Measurements from ENCODE around the gene AP2A2. TPM values are rescaled to one million over a fixed set of nuclear protein-coding genes. Genes with fewer than 3 reads are reported as not detected.

AP2A2 gene
- total RNA-seq, 2 donors from 2014 or later: 69.1 to 76.2 TPM

DNA sequence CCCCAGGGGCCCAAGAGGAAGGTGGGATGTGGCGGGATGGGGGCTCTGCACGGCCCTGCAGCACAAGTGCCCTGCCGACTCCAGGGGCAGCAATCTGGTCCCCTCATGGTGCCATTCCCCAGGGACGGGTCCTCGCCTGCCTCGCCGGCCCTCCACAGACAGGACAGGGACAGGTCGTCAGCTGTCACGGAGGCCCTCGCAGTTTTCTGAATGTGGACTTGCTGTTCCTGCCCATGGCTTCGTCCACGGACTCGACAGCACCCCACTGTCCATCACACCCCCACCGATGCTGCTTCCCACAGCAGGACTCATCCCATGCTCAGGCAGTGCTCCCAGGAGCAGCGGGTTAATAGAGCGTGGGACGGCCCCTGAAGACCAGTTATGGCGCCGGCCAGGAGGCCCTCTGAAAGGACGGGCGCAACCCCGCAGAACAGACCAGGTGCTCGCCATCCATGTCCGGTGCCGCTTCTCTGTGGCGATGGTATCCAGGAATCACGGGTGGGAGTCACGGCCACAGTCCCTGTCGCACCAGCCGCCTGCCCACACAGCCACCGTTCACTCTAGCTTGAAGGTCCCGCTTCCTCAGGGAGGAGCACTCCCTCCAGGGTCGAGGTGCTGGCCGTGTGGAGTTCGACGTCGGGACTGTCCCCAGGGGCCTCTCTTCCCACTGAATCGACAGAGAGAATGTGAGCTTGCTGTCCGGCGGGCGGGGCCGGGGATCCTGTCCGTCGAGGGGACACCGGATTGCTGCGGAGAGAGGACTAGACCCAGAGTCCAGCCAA, 130.5 kb downstream of the AP2A2 start:
- ATAC-seq (replicated peaks): no peak
- peaks cover 9% of the 10 kb centered on the region for H3K27me3 Mint-ChIP-seq
- H3K4me1 Mint-ChIP-seq: no peaks in the 10 kb centered on the region

DNA sequence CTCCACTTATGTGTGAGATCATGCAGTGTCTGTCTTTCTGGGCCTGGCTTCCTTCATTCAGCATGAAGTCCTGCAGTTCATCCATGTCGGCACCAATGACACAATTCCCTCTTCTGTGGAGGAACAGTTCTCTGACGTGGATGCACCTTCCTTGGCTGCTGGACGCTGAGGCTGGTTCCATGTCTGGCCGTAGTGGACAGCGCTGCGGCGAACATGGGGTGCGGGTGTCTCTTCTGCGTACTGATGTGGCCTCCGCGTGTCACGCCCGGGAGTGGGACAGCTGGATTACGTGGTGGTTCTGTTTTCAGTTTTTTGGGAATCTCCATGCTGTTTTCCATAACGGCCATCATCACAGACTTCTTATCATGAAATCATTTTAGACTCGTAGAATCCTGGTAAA, 132.1 kb downstream of the AP2A2 start:
- H3K36me3 Mint-ChIP-seq (ENCODE audit: low read depth): no peaks in the 10 kb centered on the region

More for the DNA sequence above, 130.5 kb downstream of the AP2A2 start:
- Mint-ChIP-seq H3K4me3 (no peak overlapping the region), H3K36me3 (ENCODE audit: low read depth) (no peaks in the 10 kb centered on the region), H3K9me3 (no peaks in the 10 kb centered on the region), H3K27ac (no peak overlapping the region)

DNA sequence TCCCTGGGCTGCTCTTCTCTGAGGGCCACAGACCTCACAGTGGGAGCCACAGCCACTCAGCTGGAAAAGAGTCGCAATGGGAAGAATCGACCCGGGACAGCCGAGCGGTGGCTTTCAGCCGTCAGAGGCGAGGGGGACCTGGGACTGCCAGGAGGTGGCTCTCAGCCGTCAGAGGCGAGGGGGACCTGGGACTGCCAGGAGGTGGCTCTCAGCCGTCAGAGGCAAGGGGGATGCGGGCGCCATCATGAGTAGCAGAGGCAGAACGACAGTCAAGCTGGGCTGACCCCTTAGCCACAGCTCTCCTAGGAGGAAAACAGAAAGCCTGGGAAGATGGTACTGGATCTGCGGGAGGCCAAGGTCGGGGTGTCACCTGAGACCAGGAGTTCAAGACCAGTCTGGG, 134.1 kb downstream of the AP2A2 start:
- no peak overlapping the region for H3K27ac Mint-ChIP-seq
- H3K36me3 Mint-ChIP-seq (ENCODE audit: low read depth): no peaks in the 10 kb centered on the region
- peaks cover 5% of the 10 kb centered on the region for H3K9me3 Mint-ChIP-seq
- ATAC-seq (replicated peaks): no peak
- H3K4me3 Mint-ChIP-seq: no peak overlapping the region
- peaks cover 18% of the 10 kb centered on the region for H3K27me3 Mint-ChIP-seq
- H3K4me1 Mint-ChIP-seq: no peaks in the 10 kb centered on the region

More for the DNA sequence above, 132.1 kb downstream of the AP2A2 start:
- Mint-ChIP-seq H3K9me3 (peaks cover 5% of the 10 kb centered on the region), H3K4me3 (no peak overlapping the region), H3K4me1 (no peaks in the 10 kb centered on the region), H3K27me3 (peaks cover 15% of the 10 kb centered on the region), H3K27ac (no peak overlapping the region)
- ATAC-seq (replicated peaks): no peak

DNA sequence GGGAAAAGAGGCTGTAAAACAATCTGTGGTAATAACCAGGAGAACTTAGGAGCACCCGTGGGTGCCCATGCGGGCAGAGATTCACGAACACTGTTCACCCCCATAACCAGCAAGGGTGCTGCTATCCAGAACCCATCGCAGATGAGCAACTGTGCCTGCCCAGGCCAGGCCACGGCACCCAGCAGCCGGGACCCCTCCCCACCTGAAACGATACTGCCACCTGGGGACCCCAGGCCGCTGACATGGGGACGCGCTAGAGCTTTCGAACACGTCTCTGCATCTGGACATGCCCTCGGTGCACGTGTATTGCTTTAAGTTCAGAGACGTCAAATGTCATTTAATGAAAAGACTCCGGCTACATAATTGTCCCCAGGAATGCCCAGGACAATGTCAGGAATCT, 134.7 kb downstream of the AP2A2 start:
- no peak for ATAC-seq (replicated peaks)
- Mint-ChIP-seq H3K4me3 (no peak overlapping the region), H3K9me3 (peaks cover 5% of the 10 kb centered on the region), H3K27ac (no peak overlapping the region), H3K4me1 (no peaks in the 10 kb centered on the region), H3K27me3 (peaks cover 18% of the 10 kb centered on the region), H3K36me3 (ENCODE audit: low read depth) (no peaks in the 10 kb centered on the region)

DNA sequence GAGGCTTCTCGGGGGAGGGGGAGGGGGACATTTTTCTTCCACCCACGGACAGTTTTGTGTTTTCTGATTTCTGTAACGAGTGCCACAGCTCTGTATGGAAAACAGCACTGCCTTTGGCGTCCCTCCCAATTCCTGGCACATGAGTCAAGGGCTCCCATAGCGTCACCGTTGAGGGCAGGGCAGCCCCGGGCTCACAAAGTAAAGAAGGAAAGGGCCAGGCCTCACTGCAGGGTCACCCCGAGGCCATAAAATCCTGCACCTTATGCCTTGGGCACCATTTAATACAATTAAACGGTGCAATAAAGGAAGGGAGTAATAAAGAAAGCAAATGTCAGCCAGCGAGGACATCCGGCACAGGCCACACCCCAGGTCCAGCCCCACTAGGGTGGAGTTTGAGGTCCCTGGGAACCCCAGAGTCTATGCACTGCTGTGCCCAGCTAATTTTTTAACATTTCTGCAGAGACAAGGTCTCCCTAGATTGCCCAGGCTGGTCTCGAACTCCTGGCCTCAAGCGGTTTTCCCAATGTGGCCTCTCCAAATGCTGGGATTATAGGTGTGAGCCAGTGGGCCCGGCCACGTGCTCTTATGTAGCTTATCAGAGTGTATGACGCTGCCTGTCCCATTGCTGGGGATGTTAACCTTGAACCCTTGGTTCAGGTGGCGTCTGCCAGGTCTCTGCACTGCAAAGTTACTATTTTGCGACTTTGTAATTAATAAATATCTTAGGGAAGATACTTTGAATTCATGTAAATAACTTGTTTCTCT, 135.4 kb downstream of the AP2A2 start:
- no peaks in the 10 kb centered on the region for H3K4me1 Mint-ChIP-seq
- no peaks in the 10 kb centered on the region for H3K36me3 Mint-ChIP-seq (ENCODE audit: low read depth)
- peaks cover 18% of the 10 kb centered on the region for H3K27me3 Mint-ChIP-seq
- no peak overlapping the region for H3K4me3 Mint-ChIP-seq
- H3K27ac Mint-ChIP-seq: no peak overlapping the region
- peaks cover 5% of the 10 kb centered on the region for H3K9me3 Mint-ChIP-seq
- ATAC-seq (replicated peaks): no peak

Other genes with a start within 250 kb of the AP2A2 start
- 10 to 100 TPM; 43.2 to 56.0 TPM for gene DEAF1, start 230.6 kb upstream of the AP2A2 start, total RNA-seq
- 10 to 100 TPM; 11.7 to 14.6 TPM for gene TMEM80, start 230.1 kb upstream of the AP2A2 start, total RNA-seq
- gene EPS8L2, start 219.6 kb upstream of the AP2A2 start, total RNA-seq: 10 to 100 TPM; 23.6 to 34.6 TPM
- gene TALDO1, start 178.4 kb upstream of the AP2A2 start, total RNA-seq: 100 to 1,000 TPM; 131 to 255 TPM
- 10 to 100 TPM; 42.3 to 60.9 TPM for gene GATD1, start 148.4 kb upstream of the AP2A2 start, total RNA-seq
- gene CEND1, start 135.8 kb upstream of the AP2A2 start, total RNA-seq: 1 to 10 TPM; 1.2 to 3.9 TPM
- 10 to 100 TPM; 27.9 to 62.2 TPM for gene SLC25A22, start 127.6 kb upstream of the AP2A2 start, total RNA-seq
- gene PIDD1, start 120.6 kb upstream of the AP2A2 start, total RNA-seq: 10 to 100 TPM; 35.8 to 43.8 TPM
- gene RPLP2, start 115.9 kb upstream of the AP2A2 start, total RNA-seq: 1,000 to 10,000 TPM; 2,744 to 3,086 TPM
- 10 to 100 TPM; 36.8 to 39.3 TPM for gene PNPLA2, start 107.0 kb upstream of the AP2A2 start, total RNA-seq
- gene CRACR2B, start 98.0 kb upstream of the AP2A2 start, total RNA-seq: 1 to 10 TPM; 1.4 to 1.9 TPM
- gene CD151, start 92.9 kb upstream of the AP2A2 start, total RNA-seq: 10 to 100 TPM; 61.5 to 74.6 TPM
- gene POLR2L, start 83.3 kb upstream of the AP2A2 start, total RNA-seq: 100 to 1,000 TPM in 1 of 2 donors, 10 to 100 TPM in 1; 41.2 to 106 TPM
- 10 to 100 TPM in 1 of 2 donors, 1 to 10 TPM in 1; 6.0 to 11.2 TPM for gene TSPAN4, start 83.0 kb upstream of the AP2A2 start, total RNA-seq
- 10 to 100 TPM; 71.9 to 72.6 TPM for gene CHID1, start 15.1 kb upstream of the AP2A2 start, total RNA-seq
- gene MUC6, start 110.8 kb downstream of the AP2A2 start, total RNA-seq: not detected
- not detected for gene MUC2, start 149.0 kb downstream of the AP2A2 start, total RNA-seq
- not detected for gene MUC5AC, start 232.1 kb downstream of the AP2A2 start, total RNA-seq

Data from activated T-helper 17 cell treated with anti-CD3 and anti-CD28 coated beads, Interleukin-2, amount 50 U/mL, for 72 hours (primary cell).